GM04503 (cell line): Measurements from ENCODE around the gene GPC5.

Source experiments
- DNase-seq: peaks from one replicate; pipeline ENCODE4 v3.0.0-alpha.2; 2012; ENCODE audit warnings: low read depth

Gene GPC5

GRCh38 chr13:92377396-92377795 lies 979.0 kb downstream of the GPC5 start:
- DNase-seq = no peak

- DNase-seq = no peak
Observed at GRCh38 chr13:92379371-92379770, 981.0 kb downstream of the GPC5 start.

GRCh38 chr13:92384410-92384809 lies 986.0 kb downstream of the GPC5 start:
- no peak for DNase-seq

GRCh38 chr13:92387245-92387644 lies 988.8 kb downstream of the GPC5 start:
- no peak for DNase-seq

- no peak for DNase-seq
Observed at GRCh38 chr13:92390217-92390616, 991.8 kb downstream of the GPC5 start.

- no peak for DNase-seq
Observed at GRCh38 chr13:92403606-92404005, 1005.2 kb downstream of the GPC5 start.

- DNase-seq = no peak
Observed at GRCh38 chr13:92407858-92408257, 1009.4 kb downstream of the GPC5 start.

- DNase-seq = no peak
Observed at GRCh38 chr13:92412481-92412880, 1014.1 kb downstream of the GPC5 start.

- DNase-seq = no peak
Observed at GRCh38 chr13:92412996-92413395, 1014.6 kb downstream of the GPC5 start.

- DNase-seq = no peak
Observed at GRCh38 chr13:92413452-92413851, 1015.0 kb downstream of the GPC5 start.

GRCh38 chr13:92414851-92415250 lies 1016.4 kb downstream of the GPC5 start:
- no peak for DNase-seq

GRCh38 chr13:92415781-92416180 lies 1017.4 kb downstream of the GPC5 start:
- DNase-seq = no peak

GRCh38 chr13:92418818-92419412 lies 1020.5 kb downstream of the GPC5 start:
- DNase-seq = no peak

GRCh38 chr13:92429231-92429630 lies 1030.8 kb downstream of the GPC5 start:
- no peak for DNase-seq

GRCh38 chr13:92433386-92433785 lies 1035.0 kb downstream of the GPC5 start:
- no peak for DNase-seq

GRCh38 chr13:92433963-92434362 lies 1035.5 kb downstream of the GPC5 start:
- DNase-seq = no peak

GRCh38 chr13:92436924-92437323 lies 1038.5 kb downstream of the GPC5 start:
- DNase-seq = no peak

- no peak for DNase-seq
Observed at GRCh38 chr13:92444244-92444643, 1045.8 kb downstream of the GPC5 start.

- no peak for DNase-seq
Observed at GRCh38 chr13:92451060-92451459, 1052.6 kb downstream of the GPC5 start.

GRCh38 chr13:92452840-92453239 lies 1054.4 kb downstream of the GPC5 start:
- DNase-seq = no peak

GRCh38 chr13:92459306-92459705 lies 1060.9 kb downstream of the GPC5 start:
- DNase-seq = no peak

GRCh38 chr13:92460479-92460878 lies 1062.1 kb downstream of the GPC5 start:
- no peak for DNase-seq

- no peak for DNase-seq
Observed at GRCh38 chr13:92461402-92461801, 1063.0 kb downstream of the GPC5 start.

- DNase-seq = no peak
Observed at GRCh38 chr13:92461831-92462230, 1063.4 kb downstream of the GPC5 start.

GRCh38 chr13:92463134-92463533 lies 1064.7 kb downstream of the GPC5 start:
- no peak for DNase-seq
